RWPE1 (cell line): ENCODE results near the gene NLRX1.
"Not testable (repeated sequence)": the region's sequence is repeated elsewhere in the genome, so short reads cannot be mapped to it uniquely, and the experiment has no call there.

Experiments
- CTCF ChIA-PET: fragments of 350-600 bp; sonication (Branson Sonifier 250); formaldehyde crosslinking; extraction: SDS; loops from one replicate; lab custom pipeline; 2021; lab: Yijun Ruan, JAX
- POLR2A ChIA-PET: fragments of 400-600 bp; formaldehyde crosslinking; extraction: SDS; loops from one replicate; lab custom pipeline; 2020; ENCODE audit warnings: antibody characterized with exemption; ENCODE audit not compliant: low non-redundant PET; lab: Yijun Ruan, JAX
- DNase-seq: peaks from one replicate; pipeline ENCODE4 v3.0.0; 2012; ENCODE audit warnings: low spot score
- H3K27ac ChIP-seq: fragments of 450-650 bp; 2 replicates; pipeline ENCODE4 v1.5.1; 2017
- CTCF ChIP-seq: fragments of 450-650 bp; conservative IDR thresholded peaks from 2 replicates; pipeline ENCODE4 v1.5.1; 2017; ENCODE audit warnings: low read depth, mild to moderate bottlenecking

Gene NLRX1

GRCh38 chr11:119126675-119127268, 41.8 kb upstream of the NLRX1 start:
- POLR2A ChIA-PET = no interaction called here
- no peak for DNase-seq
- peak overlapping the region; percentile 55 for H3K27ac ChIP-seq
- CTCF ChIA-PET = no interaction called here
- no peak for TF ChIP-seq CTCF

GRCh38 chr11:119130662-119131061, 37.9 kb upstream of the NLRX1 start:
- no peak for TF ChIP-seq CTCF
- ChIA-PET CTCF (interaction anchor here (0.7 kb wide), 1 partner anchor 56 kb away, joined by 3 read pairs; no protein-coding TSS in a partner anchor), POLR2A (no interaction called here)
- H3K27ac ChIP-seq = no peak overlapping the region
- DNase-seq = no peak

GRCh38 chr11:119134389-119134978, 34.0 kb upstream of the NLRX1 start:
- ChIA-PET CTCF (interaction anchor here (0.5 to 1.3 kb wide), 6 partner anchors 8 to 1009 kb away, joined by 3 to 8 read pairs (median 4); no protein-coding TSS in a partner anchor), POLR2A (no interaction called here)
- peak; percentile 37; the same call in 1 of the 2 replicates for TF ChIP-seq CTCF

GRCh38 chr11:119139276-119139675, 29.2 kb upstream of the NLRX1 start:
- CTCF ChIA-PET, POLR2A ChIA-PET, H3K27ac ChIP-seq, DNase-seq: not testable (repeated sequence)

More at GRCh38 chr11:119134389-119134978, 34.0 kb upstream of the NLRX1 start:
- peak overlapping the region; percentile 6; the same call in 1 of the 2 replicates for H3K27ac ChIP-seq
- no peak for DNase-seq

- DNase-seq = peak; percentile 88
- peak; percentile 68 for TF ChIP-seq CTCF
- POLR2A ChIA-PET = no interaction called here
- H3K27ac ChIP-seq = no peak overlapping the region
- CTCF ChIA-PET = interaction anchor here (0.6 to 1.4 kb wide), 10 partner anchors 10 to 55 kb away, joined by 3 to 7 read pairs (median 4); partner anchors contain the start of gene DPAGT1
Measured at GRCh38 chr11:119144825-119145486, 23.6 kb upstream of the NLRX1 start.

- DNase-seq = no peak
- H3K27ac ChIP-seq = no peak overlapping the region
- ChIA-PET POLR2A (no interaction called here), CTCF (interaction anchor here (0.6 to 1.4 kb wide), 9 partner anchors 10 to 55 kb away, joined by 3 to 7 read pairs (median 3); partner anchors contain the start of gene DPAGT1)
- TF ChIP-seq CTCF = no peak
Measured at GRCh38 chr11:119145551-119145950, 23.0 kb upstream of the NLRX1 start.
